Skin of body (tissue), 2 donors: ENCODE results near the gene GH2. TPM values are rescaled to one million over a fixed set of nuclear protein-coding genes. Genes with fewer than 3 reads are reported as not detected.

Experiments used
- DNase-seq: peaks from one replicate; lab custom pipeline; 2025; lab: John Stamatoyannopoulos, UW
- total RNA-seq: library from RNA; depleted of rRNA; stranded (reverse); fragments of >200 nt; gene quantifications from one replicate; pipeline ENCODE4 v1.2.3, GENCODE V29; 2014

GH2 gene
- total RNA-seq, 1 donor from 2014 or later, result not detected

DNA sequence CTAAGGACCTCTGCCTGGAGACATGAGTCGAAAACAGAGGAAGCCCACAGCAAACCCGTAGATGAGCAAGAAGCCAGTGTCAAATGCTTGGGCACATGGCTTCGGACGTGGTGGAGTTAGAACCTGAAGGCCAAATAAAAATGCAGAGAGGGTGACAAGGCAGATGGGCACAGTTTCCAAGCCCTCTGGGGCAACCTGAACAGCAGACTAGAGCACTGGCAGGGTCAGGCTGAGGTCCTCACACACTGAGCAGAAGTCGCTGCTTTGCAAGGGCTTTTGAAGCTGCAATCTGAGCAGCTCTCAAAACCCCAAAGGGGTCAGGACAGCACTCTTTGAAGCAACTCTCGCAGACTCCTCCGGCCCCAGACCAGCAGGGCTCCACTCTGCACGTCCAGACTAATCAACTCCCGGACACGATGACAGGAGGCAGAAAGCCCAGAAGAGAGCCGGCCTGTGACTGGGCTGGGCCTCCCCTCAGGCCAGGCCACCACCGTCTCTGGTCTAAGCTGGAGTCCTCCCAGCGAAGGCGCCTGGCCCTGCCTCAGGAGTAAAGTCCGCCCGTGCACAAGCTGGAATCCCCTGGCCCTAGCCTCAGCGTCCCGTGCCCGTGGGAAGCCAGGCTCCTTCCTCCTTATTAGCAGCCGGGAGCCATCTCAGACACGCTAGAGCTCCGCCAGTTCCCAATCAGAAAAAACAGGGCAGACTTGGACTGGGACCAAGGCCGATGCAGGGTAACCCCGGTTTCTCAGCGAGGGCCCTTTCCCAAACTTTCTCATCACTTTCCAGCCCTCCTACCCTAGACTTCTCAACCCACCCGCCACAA lies 40.2 kb downstream of the GH2 start:
- DNase-seq, result no peak

DNA sequence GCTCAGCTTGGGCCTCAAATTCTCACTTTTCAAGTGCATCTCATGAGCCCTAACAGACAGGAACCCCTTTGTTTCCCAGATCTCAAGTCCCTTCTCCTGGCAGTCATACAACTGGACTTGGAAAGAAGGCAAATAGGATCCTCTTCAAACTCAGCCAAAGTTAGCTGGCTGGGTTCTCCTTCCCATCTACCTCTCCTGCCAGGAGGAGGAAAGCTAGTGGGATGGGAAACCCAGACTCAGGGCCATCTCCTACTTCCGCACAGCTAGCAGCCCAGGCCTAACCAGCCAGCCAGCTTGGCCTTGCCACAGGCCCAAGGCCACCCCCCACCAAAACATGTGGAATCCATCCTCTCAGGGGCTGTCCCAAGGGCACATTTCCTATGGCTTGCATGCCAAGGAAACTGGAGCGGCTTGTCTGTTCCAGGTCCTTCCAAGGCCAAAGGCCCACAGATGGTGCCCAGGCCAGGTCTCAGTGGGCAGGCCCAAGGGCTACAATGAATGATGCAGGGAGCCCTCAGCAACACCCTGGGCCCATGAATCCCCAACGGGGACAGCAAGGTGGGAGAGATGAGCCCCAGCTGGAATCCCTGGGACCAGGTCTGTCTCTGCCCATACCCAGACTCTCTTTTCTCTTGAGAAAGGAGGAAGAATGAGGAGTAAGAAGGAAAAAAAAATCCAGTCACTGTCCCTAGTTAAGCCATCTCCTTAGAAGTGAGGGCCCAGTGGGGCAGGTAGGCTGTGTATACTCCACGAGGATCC lies 41.0 kb downstream of the GH2 start:
- DNase-seq, result peak; percentile 36

DNA sequence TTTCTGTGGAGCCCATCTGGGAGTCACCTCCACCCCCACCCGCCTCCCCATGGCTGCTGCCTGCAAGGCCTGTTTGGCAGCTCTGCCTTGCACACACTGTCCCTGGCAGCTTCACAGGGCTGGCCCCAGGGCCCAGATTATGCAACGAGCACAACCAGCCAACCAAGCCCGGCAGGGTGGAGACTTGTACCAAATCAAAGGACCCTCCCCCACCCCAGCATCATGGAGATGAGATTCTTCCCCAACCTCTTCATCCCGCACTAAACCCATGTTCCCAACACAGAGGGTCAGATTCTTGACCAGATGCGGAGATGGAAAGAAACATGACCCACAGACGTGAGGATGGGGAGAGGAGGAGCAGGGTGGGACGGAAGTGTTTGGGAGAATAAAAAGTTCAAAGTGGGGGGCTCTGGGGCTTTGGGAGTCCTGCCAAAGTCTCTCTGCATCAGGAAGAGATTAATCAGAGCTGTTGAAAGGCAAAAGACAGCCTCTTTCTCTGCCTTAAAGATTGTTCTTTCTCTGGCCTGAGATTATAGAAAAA lies 43.0 kb downstream of the GH2 start:
- peak; percentile 97 for DNase-seq

DNA sequence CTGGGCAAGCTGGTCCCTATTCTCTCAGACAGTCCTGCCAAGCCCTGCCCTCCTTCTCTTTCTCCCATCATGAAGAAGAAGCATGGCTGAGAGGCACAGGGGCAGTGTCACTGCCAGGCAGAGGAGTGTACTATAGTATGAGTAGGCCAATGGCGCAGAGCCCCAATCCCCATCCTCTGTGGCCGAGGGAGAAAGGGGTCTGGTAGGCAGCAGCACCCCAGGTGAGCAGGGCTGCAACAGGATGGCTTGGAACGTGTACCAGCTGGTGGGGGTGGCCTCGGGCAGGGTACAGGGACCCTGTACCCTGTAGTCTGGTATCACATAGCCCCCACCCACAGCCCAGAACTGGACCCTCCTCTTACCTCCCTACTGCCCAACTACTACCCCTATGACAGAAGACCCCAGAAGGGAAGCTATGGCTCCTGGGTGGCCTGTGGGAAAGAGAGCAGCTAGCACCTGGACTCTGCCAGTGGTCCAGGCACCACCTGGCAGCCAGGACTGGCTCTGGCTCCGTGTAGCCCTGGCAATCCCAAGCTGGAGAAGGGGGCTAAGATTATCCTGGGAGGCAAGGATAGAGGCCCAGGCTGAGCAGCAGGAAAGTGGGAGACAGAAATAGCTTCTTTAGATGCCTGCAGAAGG lies 43.7 kb downstream of the GH2 start:
- DNase-seq, result no peak

DNA sequence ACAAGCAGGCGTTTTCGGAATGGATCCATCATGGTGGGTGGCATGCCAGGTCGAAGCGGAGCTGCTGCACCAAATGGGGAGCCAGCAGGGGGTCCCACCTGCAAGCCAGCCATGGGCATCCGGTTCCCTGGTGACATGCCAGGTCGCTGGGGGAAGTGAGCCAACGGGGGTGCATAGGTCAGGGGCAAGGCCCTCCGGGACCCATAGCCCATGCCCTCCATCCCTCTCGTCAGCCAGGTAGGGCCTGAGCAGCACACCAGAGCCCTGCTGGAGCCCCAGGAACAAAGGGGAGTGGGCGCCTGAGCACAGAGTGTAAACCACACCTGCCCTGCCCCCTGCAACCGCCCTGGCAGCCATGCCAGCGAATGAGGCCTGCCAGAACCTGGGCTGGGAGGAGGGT lies 44.3 kb downstream of the GH2 start:
- no peak for DNase-seq

DNA sequence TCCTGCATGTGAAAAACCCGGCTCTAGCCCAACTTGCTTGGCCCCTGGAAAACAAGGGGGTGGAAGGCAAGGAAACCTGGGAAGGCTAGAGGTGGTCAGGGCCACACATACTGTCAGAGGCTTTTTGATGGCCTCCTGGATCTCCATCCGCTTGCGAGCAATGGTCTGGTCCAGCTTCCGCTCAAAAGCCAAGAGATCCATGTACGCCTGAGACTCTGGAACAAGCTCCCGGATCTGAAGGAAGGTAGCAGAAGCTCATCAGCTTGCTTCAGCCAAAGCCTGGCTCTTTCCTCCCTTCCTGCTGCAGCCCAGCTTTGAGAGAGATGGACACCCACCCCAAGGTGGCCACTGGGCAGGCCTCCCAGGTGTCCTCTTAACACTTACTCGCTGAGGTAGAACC lies 44.9 kb downstream of the GH2 start:
- no peak for DNase-seq

DNA sequence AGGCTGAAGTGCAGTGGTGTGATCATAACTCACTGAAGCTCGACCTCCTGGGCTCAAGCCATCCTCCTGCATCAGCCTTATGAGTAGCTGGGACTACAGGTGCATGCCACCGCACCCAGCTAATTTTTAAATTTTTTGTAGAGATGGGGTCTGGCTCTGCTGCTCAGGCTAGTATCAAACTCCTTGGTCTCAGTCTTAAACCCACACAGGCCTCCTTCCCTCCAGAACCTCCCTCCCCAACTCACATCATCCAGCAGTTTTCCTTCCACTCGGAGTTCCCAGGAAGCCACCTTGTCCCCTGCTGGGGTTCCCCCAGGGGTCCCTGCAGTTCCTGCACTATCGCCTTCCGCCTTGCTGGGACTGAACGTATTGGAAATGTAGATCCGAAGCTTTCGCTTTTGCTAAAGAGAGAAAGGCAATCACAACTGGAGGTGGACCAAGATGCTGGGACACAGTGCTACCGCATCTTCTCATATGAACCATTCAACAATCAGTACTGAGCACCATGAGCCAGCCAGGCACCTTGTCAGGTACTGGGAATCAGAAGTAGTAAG lies 46.5 kb downstream of the GH2 start:
- no peak for DNase-seq

DNA sequence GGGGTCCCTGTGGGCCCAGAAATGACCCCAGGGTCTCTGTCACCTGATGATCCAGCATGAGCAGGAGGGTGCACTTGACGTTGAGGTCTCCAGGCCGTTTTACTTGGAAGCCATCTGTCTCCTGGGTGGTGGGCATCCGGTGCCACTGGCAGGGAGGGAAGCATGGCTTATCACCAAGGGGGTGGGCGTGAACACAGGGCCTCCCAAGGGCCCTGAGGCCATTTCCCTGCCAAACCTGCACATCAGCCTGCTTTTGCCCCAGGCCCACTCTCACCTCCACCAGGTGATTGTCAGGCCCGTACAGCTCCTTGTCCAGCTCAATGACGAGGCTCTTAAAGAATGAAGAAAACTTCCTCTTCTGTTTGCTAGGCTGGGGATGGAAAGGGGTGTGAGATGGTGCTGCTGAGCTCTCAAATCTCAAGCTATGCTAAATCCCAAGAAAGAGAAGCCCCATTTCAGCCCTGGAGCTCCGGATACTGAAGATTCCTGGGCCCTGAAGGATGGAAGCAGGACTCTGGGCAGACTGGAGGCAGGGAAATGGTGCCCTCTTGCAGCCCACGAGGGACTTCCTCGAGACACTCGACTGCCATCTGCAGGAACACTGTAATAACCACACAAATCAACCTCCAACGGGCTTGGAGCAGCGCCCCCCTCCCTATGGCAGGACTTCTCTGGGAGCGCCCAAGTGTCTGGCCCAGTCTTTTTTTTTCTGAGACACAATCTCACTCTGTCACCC lies 47.1 kb downstream of the GH2 start:
- no peak for DNase-seq

DNA sequence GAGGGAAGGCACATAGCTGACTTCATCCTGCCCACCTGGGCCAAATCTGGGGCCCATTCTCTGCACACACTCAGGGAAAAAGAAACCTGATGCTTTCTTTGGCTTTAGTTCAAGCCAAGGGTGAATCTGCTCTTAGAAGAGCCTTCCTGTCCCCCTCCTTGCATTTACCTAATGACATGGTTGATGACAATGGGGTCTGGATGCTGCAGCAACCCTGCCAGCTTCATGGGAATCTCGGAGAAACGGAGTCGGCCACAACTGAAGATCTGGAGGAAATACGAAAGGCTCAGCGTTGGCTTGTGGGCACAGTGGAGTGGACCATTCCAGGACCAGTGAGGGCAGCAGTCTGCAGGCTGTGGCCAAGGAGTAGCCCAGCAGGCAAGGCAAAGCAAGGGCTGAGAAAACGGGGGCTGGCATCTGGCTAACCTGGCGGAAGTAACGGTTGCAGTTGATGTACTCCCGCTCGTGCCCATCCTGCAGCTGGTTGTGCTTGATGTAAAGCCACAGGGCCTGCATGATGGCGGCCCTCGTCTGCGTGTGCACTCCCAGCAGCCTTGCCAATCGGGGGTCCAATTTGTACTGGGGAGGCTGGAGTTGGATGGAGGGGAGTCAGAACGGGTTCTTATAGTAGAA lies 47.9 kb downstream of the GH2 start:
- no peak for DNase-seq

DNA sequence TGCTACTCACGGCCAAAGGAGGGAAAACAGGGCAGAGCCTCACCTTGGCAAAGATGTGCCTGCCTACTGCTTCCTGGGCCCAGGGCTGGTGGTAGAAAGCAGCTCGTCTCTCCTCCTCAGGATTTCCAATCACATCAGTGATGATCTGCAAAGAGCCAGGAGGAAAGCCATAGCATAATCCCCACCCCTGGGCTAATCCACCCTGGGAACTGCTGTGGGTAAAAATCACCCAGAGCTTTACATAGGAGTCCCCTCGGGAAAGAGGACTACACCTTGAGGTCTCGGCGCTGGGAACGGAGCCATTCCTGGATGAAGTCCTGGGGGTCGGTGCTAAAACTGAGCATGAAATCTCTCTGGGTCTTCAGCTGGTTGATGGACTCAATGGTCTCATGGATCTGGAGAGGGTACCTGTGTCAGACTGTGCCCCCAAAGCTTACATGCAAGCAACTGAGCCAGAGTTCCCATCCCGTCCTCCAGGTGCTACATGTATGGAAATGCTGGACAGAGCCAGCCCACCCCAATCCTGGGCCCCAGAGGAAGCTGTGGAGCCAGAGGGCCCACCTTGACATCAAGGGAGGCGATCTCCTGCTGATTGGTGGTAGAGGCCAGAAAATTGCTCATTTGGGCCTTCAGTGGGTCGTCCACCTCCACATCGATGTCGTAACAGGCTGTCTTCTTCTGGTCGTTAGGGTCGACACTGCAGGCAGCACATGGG lies 48.6 kb downstream of the GH2 start:
- no peak for DNase-seq

DNA sequence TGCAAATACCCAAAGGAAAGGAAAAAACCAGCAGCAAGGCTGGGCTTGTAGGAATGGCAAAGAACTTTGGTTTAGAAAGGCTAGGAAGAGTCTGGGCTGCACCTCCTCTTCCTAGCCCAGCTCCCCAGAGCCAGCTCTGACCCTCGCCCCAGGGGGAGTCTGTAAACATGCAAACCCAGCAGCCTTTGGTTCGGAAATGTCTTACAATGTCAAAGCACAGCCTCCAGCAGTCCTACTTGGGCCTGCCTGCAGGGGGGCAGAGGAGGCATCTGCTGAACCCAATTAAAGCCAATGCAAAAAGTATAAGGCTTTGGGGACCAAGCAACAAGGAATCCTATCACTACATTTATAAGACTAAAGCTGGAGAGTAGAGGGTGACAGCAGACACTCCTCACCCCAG lies 49.3 kb downstream of the GH2 start:
- DNase-seq, result no peak

DNA sequence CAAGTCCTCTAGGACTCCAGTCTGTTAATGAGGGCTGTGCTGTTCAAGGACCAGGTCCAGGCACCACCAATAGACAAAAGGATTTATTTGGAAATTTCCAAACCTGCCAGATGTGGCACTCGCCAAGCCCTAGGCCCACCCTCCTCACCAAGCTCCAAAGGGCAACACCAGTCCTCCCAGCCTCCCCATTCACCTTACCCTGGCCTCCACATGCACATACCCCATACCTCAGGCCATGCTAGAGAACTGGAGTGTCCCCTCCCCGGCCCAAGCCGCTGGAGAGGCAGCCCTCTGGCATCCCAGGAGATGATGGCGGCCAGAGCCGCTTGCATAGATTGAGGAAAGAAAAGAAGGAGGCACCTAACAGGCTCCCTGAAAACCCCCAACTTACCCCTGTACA lies 49.7 kb downstream of the GH2 start:
- DNase-seq, result no peak

DNA sequence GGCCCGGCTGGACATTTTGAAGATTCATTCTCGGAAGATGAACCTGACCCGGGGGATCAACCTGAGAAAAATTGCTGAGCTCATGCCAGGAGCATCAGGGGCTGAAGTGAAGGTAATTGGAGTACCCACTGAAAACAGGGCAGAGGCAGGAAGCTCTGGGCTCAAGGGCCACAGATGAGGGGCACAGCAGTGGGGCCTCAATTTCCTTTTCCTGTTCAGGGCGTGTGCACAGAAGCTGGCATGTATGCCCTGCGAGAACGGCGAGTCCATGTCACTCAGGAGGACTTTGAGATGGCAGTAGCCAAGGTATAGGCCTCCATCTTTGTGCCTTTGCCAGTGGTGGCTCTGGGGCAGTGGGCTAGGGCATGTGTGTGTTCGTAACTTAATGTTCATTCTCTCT lies 50.2 kb downstream of the GH2 start:
- DNase-seq, result no peak

DNA sequence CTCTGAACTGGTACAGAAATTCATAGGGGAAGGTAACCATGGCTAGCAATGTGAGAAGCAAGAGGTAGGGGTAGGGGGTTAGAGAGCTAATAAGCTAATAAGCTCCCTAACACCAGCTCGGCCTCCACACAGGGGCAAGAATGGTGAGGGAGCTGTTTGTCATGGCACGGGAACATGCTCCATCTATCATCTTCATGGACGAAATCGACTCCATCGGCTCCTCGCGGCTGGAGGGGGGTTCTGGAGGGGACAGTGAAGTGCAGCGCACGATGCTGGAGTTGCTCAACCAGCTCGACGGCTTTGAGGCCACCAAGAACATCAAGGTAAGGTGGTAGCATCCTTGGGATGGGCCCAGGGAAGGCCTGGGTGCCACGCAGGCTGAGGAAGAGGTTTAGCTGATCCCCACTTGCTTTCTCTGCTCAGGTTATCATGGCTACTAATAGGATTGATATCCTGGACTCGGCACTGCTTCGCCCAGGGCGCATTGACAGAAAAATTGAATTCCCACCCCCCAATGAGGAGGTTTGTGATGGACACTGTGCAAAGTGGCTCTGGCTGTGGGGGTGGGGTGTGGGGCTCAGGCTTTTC lies 50.7 kb downstream of the GH2 start:
- no peak for DNase-seq

DNA sequence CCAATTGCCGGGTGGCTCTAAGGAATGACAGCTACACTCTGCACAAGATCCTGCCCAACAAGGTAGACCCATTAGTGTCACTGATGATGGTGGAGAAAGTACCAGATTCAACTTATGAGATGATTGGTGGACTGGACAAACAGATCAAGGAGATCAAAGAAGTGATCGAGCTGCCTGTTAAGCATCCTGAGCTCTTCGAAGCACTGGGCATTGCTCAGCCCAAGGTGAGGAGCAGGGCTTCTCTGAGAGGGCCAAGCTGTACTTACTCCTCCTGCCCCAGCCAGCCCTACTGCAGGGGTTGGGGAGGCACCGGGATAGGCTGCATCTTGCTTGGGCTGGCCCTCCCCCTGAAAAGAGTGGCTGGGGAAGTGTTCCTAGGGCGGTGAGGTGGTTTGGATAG lies 51.5 kb downstream of the GH2 start:
- DNase-seq, result no peak
